ENCODE results near the gene UGT2A1.

- TF ChIP-seq CTCF (IDR thresholded peaks at IDR 0.05; ENCODE audit: low read depth, low read length) (no peak), POLR2A (IDR thresholded peaks at IDR 0.05; ENCODE audit: extremely low read depth, insufficient read length) (no peak), MYC (IDR thresholded peaks at IDR 0.05; ENCODE audit: low read depth, low read length) (no peak)
Measured at GRCh38 chr4:69600013-69600412, 53.0 kb downstream of the UGT2A1 start.

Data from NB4 (cell line).